H1 (cell line): Measurements from ENCODE around the gene METTL21C. TPM values are rescaled to one million over a fixed set of nuclear protein-coding genes. Genes with fewer than 3 reads are reported as not detected.

Source experiments
- CTCF ChIA-PET: fragments of 300-600 bp; sonication (Branson Sonifier 250); formaldehyde crosslinking; loops from one replicate; lab custom pipeline; 2021; ENCODE audit not compliant: partially characterized antibody; lab: Charles Lee
- POLR2A ChIA-PET: fragments of 300-600 bp; sonication (Branson Sonifier 250); formaldehyde crosslinking; loops from one replicate; lab custom pipeline; 2021; ENCODE audit warnings: inconsistent platforms; ENCODE audit not compliant: partially characterized antibody; lab: Charles Lee
- DNase-seq, 2 experiments: peaks; one replicate each; pipeline versions ENCODE4 v3.0.0 to v3.0.0-alpha.2; 2010 to 2022; ENCODE audit warnings: low spot score in 2 of 2, low read depth in 1 of 2, mixed read lengths in 1 of 2
- FAIRE-seq: peaks from 2 replicates; lab custom pipeline; 2011; peaks lifted over from hg19 to GRCh38; lab: Jason Lieb, UNC
- H2AFZ ChIP-seq: 2 replicates; pipeline ENCODE4 v1.8.1; 2012; ENCODE audit warnings: low read length, inconsistent platforms
- H2AK5ac ChIP-seq: 2 replicates; pipeline ENCODE4 v1.6.1; 2013; ENCODE audit warnings: low read depth, low read length
- H2BK120ac ChIP-seq: replicated peaks from 2 replicates; pipeline ENCODE3; 2013; ENCODE audit warnings: low read depth, low read length, inconsistent platforms
- H2BK12ac ChIP-seq: 2 replicates; pipeline ENCODE4 v1.6.1; 2013; ENCODE audit warnings: low read depth, low read length
- H2BK15ac ChIP-seq: 2 replicates; pipeline ENCODE4 v1.6.1; 2013; ENCODE audit warnings: low read length
- H2BK20ac ChIP-seq: 2 replicates; pipeline ENCODE4 v1.6.1; 2013; ENCODE audit warnings: low read length
- H2BK5ac ChIP-seq: 2 replicates; pipeline ENCODE4 v1.6.1; 2013; ENCODE audit warnings: low read depth, low read length
- H3K14ac ChIP-seq: 2 replicates; pipeline ENCODE4 v1.6.1; 2013; ENCODE audit warnings: inconsistent platforms; ENCODE audit not compliant: insufficient read length
- H3K18ac ChIP-seq: 2 replicates; pipeline ENCODE4 v1.6.1; 2013; ENCODE audit warnings: low read length; ENCODE audit errors: extremely low read depth
- H3K23ac ChIP-seq: 2 replicates; pipeline ENCODE4 v1.6.1; 2013; ENCODE audit warnings: inconsistent platforms; ENCODE audit not compliant: insufficient read length
- H3K23me2 ChIP-seq: 2 replicates; pipeline ENCODE4 v1.6.1; 2013; ENCODE audit warnings: low read depth, low read length
- H3K27ac ChIP-seq: 2 replicates; pipeline ENCODE4 v1.6.1; 2011; ENCODE audit warnings: low read depth, low read length, inconsistent platforms
- H3K27me3 ChIP-seq, 4 experiments: replicated peaks in 1 of 4; 1 replicate in 1 of 4; 2 replicates in 3 of 4; pipeline versions ENCODE4 v1.6.1 to v1.8.1; 2011 to 2013; ENCODE audit warnings: low read length in 3 of 4, mild to moderate bottlenecking in 3 of 4, inconsistent platforms in 2 of 4, mixed read lengths in 2 of 4, moderate library complexity in 1 of 4; ENCODE audit not compliant: control insufficient read depth in 3 of 4, insufficient read depth in 3 of 4; ENCODE audit errors: extremely low read depth in 1 of 4
- H3K36me3 ChIP-seq, 4 experiments: 2 replicates each; pipeline versions ENCODE4 v1.6.1 to v1.8.1; 2011 to 2013; ENCODE audit warnings: mild to moderate bottlenecking in 4 of 4, low read length in 3 of 4, moderate library complexity in 2 of 4, control low read depth in 1 of 4, inconsistent platforms in 1 of 4; ENCODE audit not compliant: insufficient read depth in 4 of 4, control insufficient read depth in 2 of 4
- H3K4ac ChIP-seq: replicated peaks from 2 replicates; pipeline ENCODE3; 2013; ENCODE audit warnings: low read length, low read depth, mixed read lengths, inconsistent platforms; ENCODE audit not compliant: insufficient read length
- H3K4me1 ChIP-seq, 4 experiments: replicated peaks in 1 of 4; 1 replicate in 1 of 4; 2 replicates in 3 of 4; pipeline versions ENCODE4 v1.6.1 to v1.8.1; 2011 to 2013; ENCODE audit warnings: low read length in 3 of 4, inconsistent platforms in 2 of 4, mixed read lengths in 1 of 4; ENCODE audit not compliant: insufficient read depth in 4 of 4, control insufficient read depth in 3 of 4
- H3K4me2 ChIP-seq, 2 experiments: 2 replicates each; pipeline versions ENCODE4 v1.6.1 to v1.8.1; 2011 to 2013; ENCODE audit warnings: low read depth in 2 of 2, low read length in 2 of 2, control low read depth in 1 of 2, inconsistent platforms in 1 of 2, mild to moderate bottlenecking in 1 of 2; ENCODE audit not compliant: insufficient read depth in 1 of 2
- H3K4me3 ChIP-seq, 4 experiments: fragments of 200-600, 300-600 bp in 1 of 4; sonication (generic), shearing (Covaris generic), sonication (Bioruptor Twin) in 1 of 4; 2 replicates each; pipeline versions ENCODE4 v1.5.1 to v1.8.1; 2011 to 2016; ENCODE audit warnings: low read length in 4 of 4, low read depth in 3 of 4, control low read depth in 2 of 4, inconsistent platforms in 2 of 4, mild to moderate bottlenecking in 2 of 4, mixed read lengths in 1 of 4, moderate library complexity in 1 of 4; ENCODE audit not compliant: insufficient read depth in 2 of 4; ENCODE audit errors: extremely low read depth in 1 of 4
- H3K56ac ChIP-seq: replicated peaks from 2 replicates; pipeline ENCODE3; 2013; ENCODE audit warnings: low read depth, mild to moderate bottlenecking, mixed read lengths, low read length, inconsistent platforms; ENCODE audit not compliant: insufficient read length
- H3K79me1 ChIP-seq: 2 replicates; pipeline ENCODE4 v1.6.1; 2013; ENCODE audit warnings: low read depth, low read length, control low read depth
- H3K79me2 ChIP-seq, 2 experiments: 2 replicates each; pipeline versions ENCODE4 v1.6.1 to v1.8.1; 2012 to 2013; ENCODE audit warnings: low read length in 2 of 2, mild to moderate bottlenecking in 2 of 2, inconsistent platforms in 1 of 2; ENCODE audit not compliant: insufficient read depth in 2 of 2, control insufficient read depth in 1 of 2
- H3K9ac ChIP-seq, 4 experiments: replicated peaks in 1 of 4; 1 replicate in 1 of 4; 2 replicates in 3 of 4; pipeline versions ENCODE4 v1.6.1 to v1.8.1; 2011 to 2013; ENCODE audit warnings: low read depth in 3 of 4, low read length in 3 of 4, control low read depth in 2 of 4, mild to moderate bottlenecking in 2 of 4, moderate library complexity in 2 of 4, inconsistent platforms in 1 of 4; ENCODE audit errors: extremely low read depth in 1 of 4
- H3K9me3 ChIP-seq, 2 experiments: 2 replicates each; pipeline versions ENCODE4 v1.6.1 to v1.8.1; 2012 to 2013; ENCODE audit warnings: mild to moderate bottlenecking in 2 of 2, moderate library complexity in 2 of 2, control low read depth in 1 of 2, inconsistent platforms in 1 of 2, low read depth in 1 of 2, low read length in 1 of 2, mixed read lengths in 1 of 2; ENCODE audit not compliant: insufficient read depth in 2 of 2
- H4K20me1 ChIP-seq, 2 experiments: replicated peaks in 1 of 2; 2 replicates each; pipeline versions ENCODE3 to v1.8.1; 2011 to 2013; ENCODE audit warnings: inconsistent platforms in 2 of 2, low read length in 2 of 2, mild to moderate bottlenecking in 1 of 2; ENCODE audit not compliant: insufficient read depth in 2 of 2, control insufficient read depth in 1 of 2
- H4K5ac ChIP-seq: 2 replicates; pipeline ENCODE4 v1.6.1; 2013; ENCODE audit warnings: low read length, low read depth, mixed read lengths, inconsistent platforms; ENCODE audit not compliant: insufficient read length
- H4K8ac ChIP-seq: 2 replicates; pipeline ENCODE4 v1.8.0; 2013; ENCODE audit warnings: mild to moderate bottlenecking, moderate library complexity, low read length, inconsistent platforms; ENCODE audit not compliant: insufficient read depth; ENCODE audit errors: extremely low read depth
- H4K91ac ChIP-seq: replicated peaks from 2 replicates; pipeline ENCODE3; 2013; ENCODE audit warnings: low read length, mixed read lengths, inconsistent platforms; ENCODE audit not compliant: insufficient read length
- CBX5 ChIP-seq: fragments of 300-800, 300-1000 bp; sonication (generic); IDR thresholded peaks from 2 replicates; pipeline ENCODE4 v1.7.1; 2016; ENCODE audit warnings: antibody characterized with exemption, low read length, low read depth
- SIRT6 ChIP-seq: IDR thresholded peaks from one replicate; pipeline ENCODE4 v1.7.1; 2012; ENCODE audit warnings: low read length, inconsistent platforms
- SRF ChIP-seq: IDR thresholded peaks from 2 replicates; pipeline ENCODE4 v1.6.1; 2011; ENCODE audit warnings: mild to moderate bottlenecking, low read depth, low read length, moderate library complexity
- SUZ12 ChIP-seq: fragments of 200-600 bp; sonication (generic); IDR thresholded peaks from 2 replicates; pipeline ENCODE4 v1.6.1; 2012; ENCODE audit warnings: mild to moderate bottlenecking, inconsistent platforms, low read length, moderate library complexity, mixed read lengths
- WGBS, 2 experiments: shearing (Covaris generic) in 1 of 2; methylation state at CpG; one replicate each; pipeline versions ENCODE4 v1.1.6 to v1.1.7; 2013 to 2015; ENCODE audit warnings: low lambda C conversion rate in 2 of 2, mixed read lengths in 2 of 2, inconsistent platforms in 1 of 2, low coverage in 1 of 2, missing lambda C conversion rate in 1 of 2; ENCODE audit not compliant: insufficient replicate concordance in 2 of 2, insufficient coverage in 1 of 2, insufficient read length in 1 of 2; ENCODE audit errors: extremely low coverage in 1 of 2, missing lambda C conversion rate in 1 of 2; 5-methylcytosine and 5-hydroxymethylcytosine counted together
- polyA plus RNA-seq, 7 experiments: library from polyadenylated mRNA; depleted of rRNA in 3 of 7; stranded (reverse) in 5 of 7; unstranded in 2 of 7; fragments of >200 nt in 5 of 7; fragments of 200-250 nt in 2 of 7; gene quantifications; 1 replicate in 5 of 7; 2 replicates in 1 of 7; 4 replicates in 1 of 7; pipeline versions ENCODE4 v1.2.1 to v1.2.3, GENCODE V29; 2011 to 2013; ENCODE audit warnings: missing spikeins in 2 of 7, mixed read lengths in 2 of 7
- total RNA-seq: library from RNA; stranded (reverse); fragmentation: NEBNext Ultra II Directional; extraction: Animal tissue kit (Norgen Biotek cat#: 25700); gene quantifications from 2 replicates; pipeline ENCODE4 v1.2.1, GENCODE V29; 2021
- TF ChIP-seq, protein P1 (sequence below), 3 experiments: IDR thresholded peaks; 1 replicate in 2 of 3; 2 replicates in 1 of 3; pipeline versions ENCODE4 v1.5.1 to v1.6.1; 2011; ENCODE audit warnings: low read length in 3 of 3, mild to moderate bottlenecking in 3 of 3, inconsistent platforms in 2 of 3, low read depth in 1 of 3, moderate library complexity in 1 of 3; ENCODE audit not compliant: insufficient read depth in 1 of 3; ENCODE audit errors: control extremely low read depth in 1 of 3

Gene METTL21C
- total and polyA plus RNA-seq, 2 of the 8 experiments (the other 6 are each of a cell fraction or from before 2014, with no cell fraction given): not detected

DNA sequence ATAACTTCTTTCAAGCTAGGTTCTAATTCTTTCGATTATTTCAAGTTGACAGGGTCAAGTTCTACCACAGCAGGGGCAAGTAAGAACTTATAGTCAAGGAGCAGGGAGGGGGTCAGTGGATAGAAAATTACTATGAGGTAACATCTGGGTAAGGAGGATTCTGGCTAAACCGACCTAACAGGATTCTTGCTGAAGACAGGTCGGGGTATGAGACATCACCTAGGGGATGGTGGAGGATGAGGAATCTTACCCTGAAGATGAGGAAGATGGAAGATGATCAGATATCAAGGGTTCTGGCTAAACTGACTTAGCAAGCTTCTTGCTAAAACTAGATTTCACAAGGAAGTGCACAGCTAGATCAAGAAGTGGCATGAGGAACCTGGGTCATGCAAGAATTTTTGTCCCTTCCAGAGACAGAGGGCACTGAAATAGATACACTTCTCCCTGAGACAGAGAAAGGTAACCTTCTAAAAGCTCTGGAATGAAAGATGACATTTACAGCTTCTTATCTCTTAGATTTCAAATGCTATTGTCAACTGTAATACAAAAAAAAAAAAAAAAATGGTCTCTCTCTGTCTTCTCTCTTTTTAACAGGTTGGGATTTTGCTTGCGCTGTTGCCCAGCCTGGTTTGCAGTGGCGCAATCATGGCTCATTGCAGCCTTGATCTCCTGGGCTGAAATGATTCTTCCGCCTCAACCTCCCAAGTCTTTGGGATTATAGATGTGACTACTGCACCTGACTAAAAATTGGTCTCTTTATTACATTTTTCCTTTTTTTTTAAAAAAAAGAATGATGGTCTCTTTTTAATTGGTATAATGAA lies 9.6 kb upstream of the METTL21C start:
- H2BK5ac ChIP-seq: no peak overlapping the region
- no peaks in the 10 kb centered on the region for H3K79me2 ChIP-seq
- H3K27ac ChIP-seq: no peak overlapping the region
- H4K8ac ChIP-seq: no peak overlapping the region
- no peak overlapping the region for H2BK120ac ChIP-seq
- POLR2A ChIA-PET: no interaction called here
- no peak overlapping the region for H3K4me2 ChIP-seq
- H3K9me3 ChIP-seq: no peaks in the 10 kb centered on the region; a peak in 1 of 4 replicates
- no peak overlapping the region for H2AK5ac ChIP-seq
- no peak for FAIRE-seq
- no peaks in the 10 kb centered on the region for H3K79me1 ChIP-seq
- DNase-seq: no peak
- H2AFZ ChIP-seq: no peak overlapping the region
- H3K4me3 ChIP-seq: no peak overlapping the region
- no peak overlapping the region for H4K5ac ChIP-seq
- H4K91ac ChIP-seq: no peak overlapping the region
- no peak overlapping the region for H2BK15ac ChIP-seq
- no peaks in the 10 kb centered on the region for H4K20me1 ChIP-seq
- H3K23me2 ChIP-seq: no peaks in the 10 kb centered on the region
- H3K4me1 ChIP-seq: peaks cover 0 to 4% (median 0%) of the 10 kb centered on the region in 4 experiments; a peak in 1 of 7 replicates
- no peak overlapping the region for H3K14ac ChIP-seq
- H2BK12ac ChIP-seq: no peak overlapping the region
- H3K36me3 ChIP-seq: no peaks in the 10 kb centered on the region
- H3K4ac ChIP-seq: no peak overlapping the region
- no peak overlapping the region for H3K56ac ChIP-seq
- no peak for TF ChIP-seq CBX5
- no peak for TF ChIP-seq SIRT6
- TF ChIP-seq SRF: no peak
- TF ChIP-seq, protein P1, sequence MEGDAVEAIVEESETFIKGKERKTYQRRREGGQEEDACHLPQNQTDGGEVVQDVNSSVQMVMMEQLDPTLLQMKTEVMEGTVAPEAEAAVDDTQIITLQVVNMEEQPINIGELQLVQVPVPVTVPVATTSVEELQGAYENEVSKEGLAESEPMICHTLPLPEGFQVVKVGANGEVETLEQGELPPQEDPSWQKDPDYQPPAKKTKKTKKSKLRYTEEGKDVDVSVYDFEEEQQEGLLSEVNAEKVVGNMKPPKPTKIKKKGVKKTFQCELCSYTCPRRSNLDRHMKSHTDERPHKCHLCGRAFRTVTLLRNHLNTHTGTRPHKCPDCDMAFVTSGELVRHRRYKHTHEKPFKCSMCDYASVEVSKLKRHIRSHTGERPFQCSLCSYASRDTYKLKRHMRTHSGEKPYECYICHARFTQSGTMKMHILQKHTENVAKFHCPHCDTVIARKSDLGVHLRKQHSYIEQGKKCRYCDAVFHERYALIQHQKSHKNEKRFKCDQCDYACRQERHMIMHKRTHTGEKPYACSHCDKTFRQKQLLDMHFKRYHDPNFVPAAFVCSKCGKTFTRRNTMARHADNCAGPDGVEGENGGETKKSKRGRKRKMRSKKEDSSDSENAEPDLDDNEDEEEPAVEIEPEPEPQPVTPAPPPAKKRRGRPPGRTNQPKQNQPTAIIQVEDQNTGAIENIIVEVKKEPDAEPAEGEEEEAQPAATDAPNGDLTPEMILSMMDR (IDR thresholded peaks at IDR 0.05; ENCODE audit: control extremely low read depth in 1 of 3, insufficient read depth in 1 of 3, low read depth in 1 of 3, low read length in 3 of 3): no peak
- TF ChIP-seq SUZ12: no peak
- TF ChIP-seq, all 59 proteins: peak for 0
- WGBS, 2 experiments: 87% methylated on average over 6 of the region's 6 CpGs; no CpG with 5 or more reads in 1 of the 2 experiments
- CTCF ChIA-PET: interaction anchor here (1.4 kb wide), 1 partner anchor 166 kb away, joined by 3 read pairs; no protein-coding TSS in a partner anchor
- no peak overlapping the region for H3K23ac ChIP-seq
- H3K18ac ChIP-seq: no peak overlapping the region
- H3K27me3 ChIP-seq: no peaks in the 10 kb centered on the region
- H3K9ac ChIP-seq: no peak overlapping the region
- no peak overlapping the region for H2BK20ac ChIP-seq
